ENCODE results near the gene KRTAP3-3.

- no peak for TF ChIP-seq CTCF (IDR thresholded peaks at IDR 0.05)
- no peak for TF ChIP-seq POLR2A (IDR thresholded peaks at IDR 0.05)
- TF ChIP-seq EP300 (IDR thresholded peaks at IDR 0.05): no peak
Measured at GRCh38 chr17:41037853-41038350, 43.9 kb upstream of the KRTAP3-3 start.
